ENCODE measurements around the gene KY. TPM values are rescaled to one million over a fixed set of nuclear protein-coding genes. Genes with fewer than 3 reads are reported as not detected.
A peak's percentile ranks its signal among the peaks of the same experiment; 100 is the strongest.

KY gene
- total RNA-seq, 1 experiment from 2014 or later, result not detected

DNA sequence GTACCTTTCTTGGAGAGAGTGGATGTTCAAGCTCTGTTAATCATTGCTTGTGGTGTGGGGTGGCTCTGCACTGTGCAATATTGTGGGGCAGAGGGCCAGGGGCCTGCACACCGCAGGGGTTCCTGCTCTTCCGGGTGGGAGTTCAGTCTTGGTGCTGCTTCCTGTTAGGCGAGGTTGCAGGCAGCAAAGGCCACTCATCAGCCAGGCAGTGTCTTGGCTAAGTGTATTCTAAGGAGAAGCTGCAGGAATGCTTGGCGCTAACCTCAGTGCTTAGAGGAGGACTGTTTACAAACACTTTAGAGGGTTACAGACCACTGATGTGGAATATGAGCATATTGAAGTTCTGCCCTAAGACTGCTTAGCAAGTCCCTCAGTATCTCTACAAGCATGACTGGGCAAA lies 83.2 kb downstream of the KY start:
- BruUV-seq (replicated peaks), result no TSS peak
- ChIA-PET CTCF (no interaction called here), POLR2A (no interaction called here)
- Histone ChIP-seq H3K4me1 (ENCODE audit: control insufficient read depth, insufficient read depth, low read length) (no peaks in the 10 kb centered on the region), H3K36me3 (ENCODE audit: control insufficient read depth, insufficient read depth, low read length) (no peaks in the 10 kb centered on the region), H3K9me3 (ENCODE audit: control insufficient read depth, insufficient read depth, low read depth, low read length) (no peaks in the 10 kb centered on the region), H3K27ac (ENCODE audit: low read length) (no peak overlapping the region), H3K27me3 (ENCODE audit: control insufficient read depth, insufficient read depth, low read length) (no peaks in the 10 kb centered on the region), H3K4me3 (ENCODE audit: low read depth in 2 of 2, low read length in 2 of 2) (no peak overlapping the region)
- no peak for TF ChIP-seq SIN3A (IDR thresholded peaks at IDR 0.05; ENCODE audit: borderline replicate concordance, insufficient read depth, low read depth, low read length)
- no peak for TF ChIP-seq TCF7L2 (IDR thresholded peaks at IDR 0.05; ENCODE audit: low read depth, low read length)
- no peak for TF ChIP-seq POLR2AphosphoS5 (IDR thresholded peaks at IDR 0.05; ENCODE audit: low read depth, low read length)
- TF ChIP-seq, protein P1, sequence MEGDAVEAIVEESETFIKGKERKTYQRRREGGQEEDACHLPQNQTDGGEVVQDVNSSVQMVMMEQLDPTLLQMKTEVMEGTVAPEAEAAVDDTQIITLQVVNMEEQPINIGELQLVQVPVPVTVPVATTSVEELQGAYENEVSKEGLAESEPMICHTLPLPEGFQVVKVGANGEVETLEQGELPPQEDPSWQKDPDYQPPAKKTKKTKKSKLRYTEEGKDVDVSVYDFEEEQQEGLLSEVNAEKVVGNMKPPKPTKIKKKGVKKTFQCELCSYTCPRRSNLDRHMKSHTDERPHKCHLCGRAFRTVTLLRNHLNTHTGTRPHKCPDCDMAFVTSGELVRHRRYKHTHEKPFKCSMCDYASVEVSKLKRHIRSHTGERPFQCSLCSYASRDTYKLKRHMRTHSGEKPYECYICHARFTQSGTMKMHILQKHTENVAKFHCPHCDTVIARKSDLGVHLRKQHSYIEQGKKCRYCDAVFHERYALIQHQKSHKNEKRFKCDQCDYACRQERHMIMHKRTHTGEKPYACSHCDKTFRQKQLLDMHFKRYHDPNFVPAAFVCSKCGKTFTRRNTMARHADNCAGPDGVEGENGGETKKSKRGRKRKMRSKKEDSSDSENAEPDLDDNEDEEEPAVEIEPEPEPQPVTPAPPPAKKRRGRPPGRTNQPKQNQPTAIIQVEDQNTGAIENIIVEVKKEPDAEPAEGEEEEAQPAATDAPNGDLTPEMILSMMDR (IDR thresholded peaks at IDR 0.05), result no peak
- TF ChIP-seq, protein P2, sequence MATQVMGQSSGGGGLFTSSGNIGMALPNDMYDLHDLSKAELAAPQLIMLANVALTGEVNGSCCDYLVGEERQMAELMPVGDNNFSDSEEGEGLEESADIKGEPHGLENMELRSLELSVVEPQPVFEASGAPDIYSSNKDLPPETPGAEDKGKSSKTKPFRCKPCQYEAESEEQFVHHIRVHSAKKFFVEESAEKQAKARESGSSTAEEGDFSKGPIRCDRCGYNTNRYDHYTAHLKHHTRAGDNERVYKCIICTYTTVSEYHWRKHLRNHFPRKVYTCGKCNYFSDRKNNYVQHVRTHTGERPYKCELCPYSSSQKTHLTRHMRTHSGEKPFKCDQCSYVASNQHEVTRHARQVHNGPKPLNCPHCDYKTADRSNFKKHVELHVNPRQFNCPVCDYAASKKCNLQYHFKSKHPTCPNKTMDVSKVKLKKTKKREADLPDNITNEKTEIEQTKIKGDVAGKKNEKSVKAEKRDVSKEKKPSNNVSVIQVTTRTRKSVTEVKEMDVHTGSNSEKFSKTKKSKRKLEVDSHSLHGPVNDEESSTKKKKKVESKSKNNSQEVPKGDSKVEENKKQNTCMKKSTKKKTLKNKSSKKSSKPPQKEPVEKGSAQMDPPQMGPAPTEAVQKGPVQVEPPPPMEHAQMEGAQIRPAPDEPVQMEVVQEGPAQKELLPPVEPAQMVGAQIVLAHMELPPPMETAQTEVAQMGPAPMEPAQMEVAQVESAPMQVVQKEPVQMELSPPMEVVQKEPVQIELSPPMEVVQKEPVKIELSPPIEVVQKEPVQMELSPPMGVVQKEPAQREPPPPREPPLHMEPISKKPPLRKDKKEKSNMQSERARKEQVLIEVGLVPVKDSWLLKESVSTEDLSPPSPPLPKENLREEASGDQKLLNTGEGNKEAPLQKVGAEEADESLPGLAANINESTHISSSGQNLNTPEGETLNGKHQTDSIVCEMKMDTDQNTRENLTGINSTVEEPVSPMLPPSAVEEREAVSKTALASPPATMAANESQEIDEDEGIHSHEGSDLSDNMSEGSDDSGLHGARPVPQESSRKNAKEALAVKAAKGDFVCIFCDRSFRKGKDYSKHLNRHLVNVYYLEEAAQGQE (IDR thresholded peaks at IDR 0.05; ENCODE audit: insufficient read depth in 1 of 2, low read depth in 2 of 2, low read length in 1 of 2), result no peak
- DNase-seq (ENCODE audit: low read depth, low spot score), result no peak
- in situ Hi-C loops (cut with HindIII; ENCODE audit: low pct_unique_long_range_greater_than_20kb, low sequenced_read_pairs), result no loop called here
- intact Hi-C loops (cut with micrococcal nuclease; ENCODE audit: unreplicated experiment), result no loop called here
- ATAC-seq, result peak; percentile 47; the same call in 1 of the 2 replicates

DNA sequence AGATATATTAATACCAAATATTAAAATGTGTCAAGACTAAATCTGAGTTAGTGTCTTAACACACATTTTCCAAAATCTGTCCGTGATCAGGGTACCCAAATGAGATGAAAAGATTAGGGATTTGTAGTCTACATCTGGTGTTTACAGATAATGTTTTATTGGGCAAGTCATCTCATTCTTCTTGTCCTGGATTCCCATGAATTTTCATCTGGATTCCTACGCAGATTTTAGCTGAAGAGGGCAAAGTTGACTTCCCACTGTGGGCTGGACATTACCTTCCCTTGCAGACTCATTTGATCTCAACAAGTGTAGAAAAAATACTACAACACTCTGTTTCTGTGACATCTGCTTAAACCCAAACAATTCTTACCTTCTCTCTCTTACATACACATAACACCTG lies 85.8 kb downstream of the KY start:
- no TSS peak for BruUV-seq (replicated peaks)
- intact Hi-C loops (cut with micrococcal nuclease; ENCODE audit: unreplicated experiment) (no loop called here), in situ Hi-C loops (cut with HindIII; ENCODE audit: low pct_unique_long_range_greater_than_20kb, low sequenced_read_pairs) (no loop called here)
- ChIA-PET CTCF (no interaction called here), POLR2A (no interaction called here)
- DNase-seq (ENCODE audit: low read depth, low spot score) (no peak), ATAC-seq (no peak)
- TF ChIP-seq TCF7L2 (IDR thresholded peaks at IDR 0.05; ENCODE audit: low read depth, low read length) (no peak), POLR2AphosphoS5 (IDR thresholded peaks at IDR 0.05; ENCODE audit: low read depth, low read length) (no peak), SIN3A (IDR thresholded peaks at IDR 0.05; ENCODE audit: borderline replicate concordance, insufficient read depth, low read depth, low read length) (no peak)
- TF ChIP-seq, protein P1 (IDR thresholded peaks at IDR 0.05), result no peak
- TF ChIP-seq, protein P2 (IDR thresholded peaks at IDR 0.05; ENCODE audit: insufficient read depth in 1 of 2, low read depth in 2 of 2, low read length in 1 of 2), result no peak
- Histone ChIP-seq H3K4me3 (ENCODE audit: low read depth in 2 of 2, low read length in 2 of 2) (no peak overlapping the region), H3K4me1 (ENCODE audit: control insufficient read depth, insufficient read depth, low read length) (no peaks in the 10 kb centered on the region), H3K9me3 (ENCODE audit: control insufficient read depth, insufficient read depth, low read depth, low read length) (no peaks in the 10 kb centered on the region), H3K27me3 (ENCODE audit: control insufficient read depth, insufficient read depth, low read length) (no peaks in the 10 kb centered on the region), H3K27ac (ENCODE audit: low read length) (no peak overlapping the region), H3K36me3 (ENCODE audit: control insufficient read depth, insufficient read depth, low read length) (peaks cover 2% of the 10 kb centered on the region; the same call in 1 of the 2 replicates)

All from Panc1 (cell line).